GM18520 (cell line): ENCODE results near the gene CD177.
"Not testable (repeated sequence)": the region's sequence is repeated elsewhere in the genome, so short reads cannot be mapped to it uniquely, and the experiment has no call there.

Experiments used
- ATAC-seq: cut with Tn5 transposase; IDR thresholded peaks from one replicate; pipeline ENCODE4 v1.9.1; 2021; ENCODE audit not compliant: unreplicated experiment

Gene CD177

GRCh38 chr19:43353606-43354304 lies at the start of gene CD177:
Gene CD177 (plus strand): TSS chr19:43353686. CDS start chr19:43353715, 29 bp downstream.
- no peak for ATAC-seq

GRCh38 chr19:43305642-43306041 lies 47.8 kb upstream of the CD177 start:
- no peak for ATAC-seq

GRCh38 chr19:43306097-43306496 lies 47.4 kb upstream of the CD177 start:
- ATAC-seq, result no peak

GRCh38 chr19:43308244-43308815 lies 45.2 kb upstream of the CD177 start:
- no peak for ATAC-seq

GRCh38 chr19:43309466-43309865 lies 44.0 kb upstream of the CD177 start:
- no peak for ATAC-seq

GRCh38 chr19:43310221-43310620 lies 43.3 kb upstream of the CD177 start:
- ATAC-seq, result no peak

- ATAC-seq, result no peak
Observed at GRCh38 chr19:43311256-43311655, 42.2 kb upstream of the CD177 start.

- ATAC-seq, result no peak
Observed at GRCh38 chr19:43311706-43312105, 41.8 kb upstream of the CD177 start.

- no peak for ATAC-seq
Observed at GRCh38 chr19:43313711-43314495, 39.6 kb upstream of the CD177 start.

GRCh38 chr19:43315851-43316250 lies 37.6 kb upstream of the CD177 start:
- no peak for ATAC-seq

GRCh38 chr19:43316591-43317319 lies 36.7 kb upstream of the CD177 start:
- ATAC-seq, result no peak

- ATAC-seq, result no peak
Observed at GRCh38 chr19:43318203-43318602, 35.3 kb upstream of the CD177 start.

- no peak for ATAC-seq
Observed at GRCh38 chr19:43318796-43319314, 34.6 kb upstream of the CD177 start.

- no peak for ATAC-seq
Observed at GRCh38 chr19:43320546-43320945, 32.9 kb upstream of the CD177 start.

- not testable (repeated sequence) for ATAC-seq
Observed at GRCh38 chr19:43326761-43327160, 26.7 kb upstream of the CD177 start.

GRCh38 chr19:43328561-43328960 lies 24.9 kb upstream of the CD177 start:
- ATAC-seq, result not testable (repeated sequence)

GRCh38 chr19:43329049-43329448 lies 24.4 kb upstream of the CD177 start:
- ATAC-seq, result not testable (repeated sequence)

GRCh38 chr19:43329989-43330388 lies 23.5 kb upstream of the CD177 start:
- ATAC-seq, result no peak

- no peak for ATAC-seq
Observed at GRCh38 chr19:43330726-43331434, 22.6 kb upstream of the CD177 start.

- ATAC-seq, result no peak
Observed at GRCh38 chr19:43331435-43332010, 22.0 kb upstream of the CD177 start.
